Activated B cell treated with CpG ODN at 0.5 μM for 24 hours (primary cell): ENCODE results near the gene SLC25A42. TPM values are rescaled to one million over a fixed set of nuclear protein-coding genes. Genes with fewer than 3 reads are reported as not detected.

Source experiments
- ATAC-seq: fragments of 200-7000 bp; cut with Tn5 transposase; one replicate; pipeline ENCODE4 v1.10.0; 2021; ENCODE audit warnings: low read depth, mild to moderate bottlenecking, moderate library complexity
- CTCF ChIA-PET: fragments of 350-600 bp; sonication (Branson Sonifier 250); formaldehyde crosslinking; loops from one replicate; lab custom pipeline; 2021; ENCODE audit warnings: antibody characterized with exemption; lab: Charles Lee
- POLR2A ChIA-PET: fragments of 350-600 bp; sonication (Branson Sonifier 250); formaldehyde crosslinking; loops from one replicate; lab custom pipeline; 2021; ENCODE audit warnings: antibody characterized with exemption; lab: Charles Lee
- DNase-seq: peaks from one replicate; pipeline ENCODE4 v3.0.0; 2022
- H3K27ac Mint-ChIP-seq: one replicate; pipeline ENCODE4 v1.8.0; 2020; ENCODE audit warnings: mixed read lengths
- H3K27me3 Mint-ChIP-seq: one replicate; pipeline ENCODE4 v1.8.0; 2021; ENCODE audit warnings: mixed read lengths
- H3K36me3 Mint-ChIP-seq: one replicate; pipeline ENCODE4 v1.8.0; 2021; ENCODE audit warnings: low read depth, mixed read lengths
- H3K4me1 Mint-ChIP-seq: one replicate; pipeline ENCODE4 v1.8.0; 2021; ENCODE audit warnings: mixed read lengths
- H3K4me3 Mint-ChIP-seq: one replicate; pipeline ENCODE4 v1.8.0; 2020; ENCODE audit warnings: mild to moderate bottlenecking, mixed read lengths
- H3K9me3 Mint-ChIP-seq: one replicate; pipeline ENCODE4 v1.8.0; 2020; ENCODE audit warnings: mixed read lengths
- intact Hi-C: fragments of 100-400 bp; cut with micrococcal nuclease; formaldehyde crosslinking; loops from one replicate; pipeline ENCODE4 v1.15.1; 2024
- total RNA-seq: library from RNA; stranded (reverse); gene quantifications from 2 replicates; pipeline ENCODE4 v1.2.3, GENCODE V29; 2022
- TF ChIP-seq, protein P1 (sequence below): fragments of 200-600 bp; IDR thresholded peaks from one replicate; pipeline ENCODE4 v1.8.0; 2022; ENCODE audit warnings: antibody characterized with exemption, mild to moderate bottlenecking

SLC25A42 gene
- total RNA-seq, 1 donor from 2014 or later, result 17.5 TPM

DNA sequence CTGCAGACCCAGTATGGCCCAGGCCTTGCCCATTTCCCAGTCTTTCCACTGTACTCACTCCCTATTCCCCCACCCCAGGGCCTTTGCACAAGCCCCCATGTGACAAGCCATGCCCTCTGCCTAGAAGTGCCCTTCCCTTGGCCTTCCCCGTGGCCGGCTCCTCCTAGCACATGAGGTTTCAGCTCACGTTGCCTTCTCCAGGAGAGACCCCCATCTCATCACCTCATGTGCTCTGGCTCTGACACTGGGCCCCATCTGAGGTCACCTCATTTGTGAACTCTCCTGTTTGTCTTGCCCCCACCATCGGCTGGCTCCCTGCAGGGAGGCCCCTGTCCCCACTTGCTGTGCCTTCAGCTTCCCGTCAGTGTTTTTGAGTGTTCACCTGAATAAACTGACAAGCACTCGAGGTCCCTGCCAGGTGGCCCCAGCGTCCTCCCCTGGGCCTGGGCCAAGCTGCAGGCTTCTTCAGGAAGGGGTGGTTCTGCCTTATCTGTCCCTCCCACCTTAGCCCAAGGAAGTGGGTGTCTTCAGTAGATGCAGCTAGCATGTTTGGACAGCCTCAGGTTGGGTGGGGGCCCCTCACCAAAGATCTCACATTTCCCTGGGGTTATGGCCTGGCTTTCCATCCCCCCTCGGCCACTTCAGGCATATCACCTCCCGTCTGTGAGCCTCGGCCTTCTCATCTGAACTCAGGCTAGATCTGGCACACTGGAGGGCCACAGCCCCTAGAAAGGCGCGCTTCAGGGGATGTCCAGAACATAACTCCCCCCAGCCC lies 3.8 kb upstream of the SLC25A42 start:
- DNase-seq (no peak), ATAC-seq (no peak)
- TF ChIP-seq, protein P1, sequence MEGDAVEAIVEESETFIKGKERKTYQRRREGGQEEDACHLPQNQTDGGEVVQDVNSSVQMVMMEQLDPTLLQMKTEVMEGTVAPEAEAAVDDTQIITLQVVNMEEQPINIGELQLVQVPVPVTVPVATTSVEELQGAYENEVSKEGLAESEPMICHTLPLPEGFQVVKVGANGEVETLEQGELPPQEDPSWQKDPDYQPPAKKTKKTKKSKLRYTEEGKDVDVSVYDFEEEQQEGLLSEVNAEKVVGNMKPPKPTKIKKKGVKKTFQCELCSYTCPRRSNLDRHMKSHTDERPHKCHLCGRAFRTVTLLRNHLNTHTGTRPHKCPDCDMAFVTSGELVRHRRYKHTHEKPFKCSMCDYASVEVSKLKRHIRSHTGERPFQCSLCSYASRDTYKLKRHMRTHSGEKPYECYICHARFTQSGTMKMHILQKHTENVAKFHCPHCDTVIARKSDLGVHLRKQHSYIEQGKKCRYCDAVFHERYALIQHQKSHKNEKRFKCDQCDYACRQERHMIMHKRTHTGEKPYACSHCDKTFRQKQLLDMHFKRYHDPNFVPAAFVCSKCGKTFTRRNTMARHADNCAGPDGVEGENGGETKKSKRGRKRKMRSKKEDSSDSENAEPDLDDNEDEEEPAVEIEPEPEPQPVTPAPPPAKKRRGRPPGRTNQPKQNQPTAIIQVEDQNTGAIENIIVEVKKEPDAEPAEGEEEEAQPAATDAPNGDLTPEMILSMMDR, result no peak
- H3K9me3 Mint-ChIP-seq, result no peaks in the 10 kb centered on the region
- H3K4me3 Mint-ChIP-seq, result no peak overlapping the region
- CTCF ChIA-PET, result no interaction called here
- intact Hi-C loops, result loop anchor here (5.0 to 10.0 kb wide), 3 partner anchors 143 to 605 kb away; partner anchors contain the start of genes ATP13A1, COPE, DDX49 and GATAD2A
- POLR2A ChIA-PET, result interaction anchor here (0.6 kb wide), 1 partner anchor 78 kb away, joined by 3 read pairs; the partner anchor contains the start of gene TMEM161A
- peaks cover 21% of the 10 kb centered on the region for H3K4me1 Mint-ChIP-seq
- no peak overlapping the region for H3K27ac Mint-ChIP-seq
- no peaks in the 10 kb centered on the region for H3K27me3 Mint-ChIP-seq
- peaks cover 46% of the 10 kb centered on the region for H3K36me3 Mint-ChIP-seq

DNA sequence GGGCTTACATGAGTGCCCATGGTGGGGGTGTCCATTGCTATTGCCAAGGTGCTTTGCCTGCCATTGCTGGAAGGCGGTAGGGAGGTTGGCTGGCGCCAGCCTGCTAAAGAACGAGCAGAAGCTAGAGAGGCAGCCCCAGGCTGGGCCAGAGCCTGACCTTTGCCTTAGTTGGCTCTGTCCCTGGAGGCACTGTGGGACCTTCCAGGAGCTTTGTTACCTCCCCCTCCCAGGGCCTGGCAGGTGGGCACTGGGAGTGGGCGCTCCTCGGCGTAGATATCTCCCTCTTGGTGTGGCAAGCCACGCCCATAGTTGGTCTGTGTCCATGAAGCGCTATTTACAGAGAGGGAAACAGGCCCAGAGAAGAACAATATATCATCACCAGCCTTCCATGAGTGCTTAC lies 2.3 kb upstream of the SLC25A42 start:
- TF ChIP-seq, protein P1, result no peak
- peaks cover 33% of the 10 kb centered on the region for H3K4me1 Mint-ChIP-seq
- CTCF ChIA-PET, result interaction anchor here (0.8 kb wide), 1 partner anchor 84 kb away, joined by 4 read pairs; no protein-coding TSS in a partner anchor
- no peak for DNase-seq
- no peak overlapping the region for H3K4me3 Mint-ChIP-seq
- peaks cover 35% of the 10 kb centered on the region for H3K36me3 Mint-ChIP-seq
- POLR2A ChIA-PET, result no interaction called here
- ATAC-seq, result no peak
- no peak overlapping the region for H3K27ac Mint-ChIP-seq
- no peaks in the 10 kb centered on the region for H3K27me3 Mint-ChIP-seq
- intact Hi-C loops, result loop anchor here (5.0 to 10.0 kb wide), 3 partner anchors 144 to 603 kb away; partner anchors contain the start of genes ATP13A1, COPE, DDX49 and GATAD2A
- no peaks in the 10 kb centered on the region for H3K9me3 Mint-ChIP-seq

DNA sequence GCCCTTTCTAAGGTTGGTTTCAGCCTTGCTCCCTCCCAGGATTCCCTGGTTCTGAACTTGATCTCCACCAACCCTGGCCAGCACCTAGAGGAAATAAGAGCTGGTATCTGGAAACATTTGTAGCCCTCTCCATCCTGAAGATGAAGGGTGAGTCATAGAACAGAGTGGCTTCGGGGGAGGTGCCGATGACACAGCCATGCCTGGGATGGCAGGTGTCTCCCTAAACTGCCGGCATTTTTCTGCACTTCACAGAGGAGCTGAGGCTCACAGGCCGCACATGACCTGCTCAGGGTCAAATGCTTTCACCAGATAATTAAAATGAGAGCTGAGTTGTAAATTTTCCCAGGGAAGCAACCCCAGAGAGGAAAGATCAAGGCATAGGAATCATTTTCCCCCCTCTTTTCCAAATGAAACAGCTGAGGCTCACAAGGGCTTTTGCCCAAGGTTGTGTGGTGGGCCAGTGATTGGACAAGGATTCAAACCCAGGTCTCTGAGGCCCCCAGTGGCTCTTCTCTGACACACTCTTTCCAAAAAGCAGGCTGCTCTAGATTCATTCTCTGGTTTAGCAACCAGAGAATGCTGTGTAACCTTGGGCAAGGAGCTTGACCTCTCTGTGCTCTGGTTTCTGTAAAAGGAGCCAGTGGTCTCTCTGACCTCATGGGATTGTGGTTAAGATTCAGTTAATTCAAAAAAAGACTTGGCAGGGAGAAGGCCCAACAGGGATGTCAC lies 1.2 kb upstream of the SLC25A42 start:
- intact Hi-C loops, result loop anchor here (1.0 to 10.0 kb wide), 8 partner anchors 29 to 602 kb away; partner anchors contain the start of genes ARMC6, ATP13A1, BORCS8 and COPE
- H3K9me3 Mint-ChIP-seq, result no peaks in the 10 kb centered on the region
- H3K4me3 Mint-ChIP-seq, result peak overlapping the region; percentile 88
- ChIA-PET CTCF (interaction anchor here (1.3 to 2.2 kb wide), 2 partner anchors 8 to 10 kb away, joined by 6 read pairs; no protein-coding TSS in a partner anchor), POLR2A (interaction anchor here (0.6 to 1.3 kb wide), 4 partner anchors 115 to 143 kb away, joined by 3 to 6 read pairs (median 4); partner anchors contain the start of genes BORCS8, COPE, DDX49 and RFXANK)
- no peaks in the 10 kb centered on the region for H3K27me3 Mint-ChIP-seq
- ATAC-seq (no peak), DNase-seq (no peak)
- H3K4me1 Mint-ChIP-seq, result peaks cover 44% of the 10 kb centered on the region
- TF ChIP-seq, protein P1, result no peak
- H3K36me3 Mint-ChIP-seq, result peaks cover 24% of the 10 kb centered on the region
- peak overlapping the region; percentile 77 for H3K27ac Mint-ChIP-seq

DNA sequence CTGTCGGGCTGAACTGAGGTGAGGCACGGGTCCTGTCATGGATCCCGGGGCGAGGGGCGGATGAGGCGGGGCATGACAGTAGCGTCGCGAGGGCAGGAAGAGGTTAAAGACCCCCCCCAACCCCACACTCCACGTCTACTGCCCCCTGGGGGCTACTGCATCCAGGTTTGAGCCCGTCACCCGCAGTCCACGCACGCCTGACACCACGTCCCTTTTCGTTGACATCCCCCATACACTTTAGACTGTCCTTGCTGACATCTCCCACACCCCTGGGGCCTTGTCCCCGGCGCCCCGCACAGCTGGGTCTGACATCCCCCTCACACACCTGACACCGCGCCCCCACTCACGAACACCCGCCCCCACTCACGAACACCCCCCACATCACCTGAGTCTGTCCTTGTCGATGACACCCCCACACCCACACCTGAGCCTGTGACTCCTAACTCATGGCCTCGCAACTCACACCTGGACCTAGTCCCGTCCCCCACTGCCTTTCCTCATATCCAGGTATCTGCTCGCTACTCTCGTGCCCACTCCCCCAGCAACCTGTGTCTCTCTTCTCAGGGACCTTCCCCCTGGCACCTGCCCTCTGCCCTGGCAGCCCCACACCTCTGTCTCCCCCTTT lies 416 bp downstream of the SLC25A42 start:
- H3K4me3 Mint-ChIP-seq, result peak overlapping the region; percentile 88
- POLR2A ChIA-PET, result interaction anchor here (0.7 to 1.3 kb wide), 7 partner anchors 98 to 427 kb away, joined by 3 to 8 read pairs (median 4); partner anchors contain the start of genes BORCS8, COPE, DDX49 and RFXANK
- intact Hi-C loops, result loop anchor here (5.0 to 10.0 kb wide), 3 partner anchors 147 to 601 kb away; partner anchors contain the start of genes ATP13A1, COPE, DDX49 and GATAD2A
- H3K4me1 Mint-ChIP-seq, result peaks cover 59% of the 10 kb centered on the region
- peaks cover 16% of the 10 kb centered on the region for H3K36me3 Mint-ChIP-seq
- TF ChIP-seq, protein P1, result no peak
- no peaks in the 10 kb centered on the region for H3K9me3 Mint-ChIP-seq
- CTCF ChIA-PET, result interaction anchor here (1.2 to 2.2 kb wide), 3 partner anchors 10 to 110 kb away, joined by 3 to 6 read pairs (median 6); no protein-coding TSS in a partner anchor
- ATAC-seq, result peak; percentile 15
- DNase-seq, result peak; percentile 32
- no peaks in the 10 kb centered on the region for H3K27me3 Mint-ChIP-seq
- H3K27ac Mint-ChIP-seq, result peak overlapping the region; percentile 89
